Measurements from ENCODE around the gene ELN.

DNA sequence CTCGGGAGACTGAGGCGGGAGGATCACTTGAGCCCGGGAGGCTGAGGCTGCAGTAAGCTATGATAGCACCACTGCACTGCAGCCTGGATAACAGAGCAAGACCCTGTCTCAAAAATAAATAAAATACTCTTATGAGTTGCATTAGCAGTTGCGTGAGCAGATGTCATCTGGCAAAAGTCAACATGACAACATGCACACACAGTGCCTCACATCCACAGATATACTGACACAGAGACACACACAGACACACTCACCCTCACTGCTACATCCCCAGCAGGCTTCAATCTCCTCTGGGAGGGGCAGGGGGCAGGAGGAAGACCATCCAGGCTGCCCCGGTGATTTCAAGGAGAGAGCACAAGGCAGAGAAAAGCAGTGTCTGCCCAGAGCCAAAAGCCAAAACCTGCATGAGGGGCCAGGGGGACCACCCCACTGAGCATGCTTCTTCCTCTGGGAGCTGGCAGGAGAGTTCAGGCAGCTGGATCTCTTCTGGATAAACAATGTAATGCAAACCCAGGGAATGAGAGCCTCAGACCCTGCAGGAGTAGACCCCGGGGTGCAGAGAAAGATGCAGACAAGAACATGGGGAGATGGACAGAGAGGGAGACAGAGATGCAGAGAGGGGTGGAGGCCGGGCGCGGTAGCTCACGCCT lies 9.6 kb upstream of the ELN start:
- TF ChIP-seq, protein P1, sequence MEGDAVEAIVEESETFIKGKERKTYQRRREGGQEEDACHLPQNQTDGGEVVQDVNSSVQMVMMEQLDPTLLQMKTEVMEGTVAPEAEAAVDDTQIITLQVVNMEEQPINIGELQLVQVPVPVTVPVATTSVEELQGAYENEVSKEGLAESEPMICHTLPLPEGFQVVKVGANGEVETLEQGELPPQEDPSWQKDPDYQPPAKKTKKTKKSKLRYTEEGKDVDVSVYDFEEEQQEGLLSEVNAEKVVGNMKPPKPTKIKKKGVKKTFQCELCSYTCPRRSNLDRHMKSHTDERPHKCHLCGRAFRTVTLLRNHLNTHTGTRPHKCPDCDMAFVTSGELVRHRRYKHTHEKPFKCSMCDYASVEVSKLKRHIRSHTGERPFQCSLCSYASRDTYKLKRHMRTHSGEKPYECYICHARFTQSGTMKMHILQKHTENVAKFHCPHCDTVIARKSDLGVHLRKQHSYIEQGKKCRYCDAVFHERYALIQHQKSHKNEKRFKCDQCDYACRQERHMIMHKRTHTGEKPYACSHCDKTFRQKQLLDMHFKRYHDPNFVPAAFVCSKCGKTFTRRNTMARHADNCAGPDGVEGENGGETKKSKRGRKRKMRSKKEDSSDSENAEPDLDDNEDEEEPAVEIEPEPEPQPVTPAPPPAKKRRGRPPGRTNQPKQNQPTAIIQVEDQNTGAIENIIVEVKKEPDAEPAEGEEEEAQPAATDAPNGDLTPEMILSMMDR (IDR thresholded peaks at IDR 0.05; ENCODE audit: extremely low read depth in 1 of 2, insufficient read depth in 1 of 2, low read depth in 1 of 2, low read length in 2 of 2), result no peak
- TF ChIP-seq EZH2 (IDR thresholded peaks at IDR 0.05; ENCODE audit: borderline replicate concordance, low read depth, low read length, severe bottlenecking), result no peak
- no peak for TF ChIP-seq POLR2A (IDR thresholded peaks at IDR 0.05; ENCODE audit: low read depth, low read length)

Measured in endothelial cell of umbilical vein (primary cell).